ENCODE measurements around the gene GALM. TPM values are rescaled to one million over a fixed set of nuclear protein-coding genes. Genes with fewer than 3 reads are reported as not detected.

GALM gene
- total and polyA plus RNA-seq, 4 donors, result 20.5 to 32.8 (median 26.1) TPM

GRCh38 chr2:38627391-38627790, 38.5 kb upstream of the GALM start:
- no peaks in the 10 kb centered on the region for H3K4me1 ChIP-seq (ENCODE audit: control insufficient read depth in 4 of 4, insufficient read depth in 4 of 4, low read length in 3 of 4)
- DNase-seq (ENCODE audit: low spot score), result no peak
- H3K9me3 ChIP-seq (ENCODE audit: control insufficient read depth in 4 of 4, low read length in 3 of 4), result no peaks in the 10 kb centered on the region
- no peaks in the 10 kb centered on the region for H3K36me3 ChIP-seq (ENCODE audit: control insufficient read depth in 4 of 4, insufficient read depth in 3 of 4, low read depth in 1 of 4, low read length in 3 of 4)
- H3K27ac ChIP-seq (ENCODE audit: low read depth in 1 of 2, low read length in 2 of 2), result no peak overlapping the region
- no peak for TF ChIP-seq GABPA (IDR thresholded peaks at IDR 0.05 in 1 of 2, conservative IDR thresholded peaks at IDR 0.05 in 1 of 2)
- TF ChIP-seq MAX (IDR thresholded peaks at IDR 0.05), result no peak
- no peak for TF ChIP-seq HNF4G (IDR thresholded peaks at IDR 0.05)
- no peak for TF ChIP-seq NR2F2 (IDR thresholded peaks at IDR 0.05)
- no peak overlapping the region for H3K4me3 ChIP-seq (ENCODE audit: low read depth in 1 of 3, low read length in 3 of 3)
- no peak overlapping the region for H3K9ac ChIP-seq (ENCODE audit: low read depth in 1 of 2, low read length in 2 of 2)
- 69% methylated on average over 4 of the region's 4 CpGs for WGBS
- no peaks in the 10 kb centered on the region for H3K27me3 ChIP-seq (ENCODE audit: control insufficient read depth in 4 of 4, insufficient read depth in 4 of 4, low read length in 3 of 4)

- TF ChIP-seq FOXA2 (IDR thresholded peaks at IDR 0.05) (no peak), ATF3 (IDR thresholded peaks at IDR 0.05) (no peak)
- H3K4me3 ChIP-seq (ENCODE audit: low read depth in 1 of 3, low read length in 3 of 3), result no peak overlapping the region
- H3K36me3 ChIP-seq (ENCODE audit: control insufficient read depth in 4 of 4, insufficient read depth in 3 of 4, low read depth in 1 of 4, low read length in 3 of 4), result no peaks in the 10 kb centered on the region
- H3K27ac ChIP-seq (ENCODE audit: low read depth in 1 of 2, low read length in 2 of 2), result no peak overlapping the region
- H3K27me3 ChIP-seq (ENCODE audit: control insufficient read depth in 4 of 4, insufficient read depth in 4 of 4, low read length in 3 of 4), result no peaks in the 10 kb centered on the region
- WGBS, result 95% methylated on average over 1 of the region's 1 CpG
- H3K4me1 ChIP-seq (ENCODE audit: control insufficient read depth in 4 of 4, insufficient read depth in 4 of 4, low read length in 3 of 4), result no peaks in the 10 kb centered on the region
- DNase-seq (ENCODE audit: low spot score), result no peak
- no peak overlapping the region for H3K9ac ChIP-seq (ENCODE audit: low read depth in 1 of 2, low read length in 2 of 2)
- no peaks in the 10 kb centered on the region for H3K9me3 ChIP-seq (ENCODE audit: control insufficient read depth in 4 of 4, low read length in 3 of 4)
These were observed 36.2 kb upstream of the GALM start for GRCh38 chr2:38629684-38630083.

GRCh38 chr2:38631976-38632375, 33.9 kb upstream of the GALM start:
- Histone ChIP-seq H3K9ac (ENCODE audit: low read depth in 1 of 2, low read length in 2 of 2) (no peak overlapping the region), H3K9me3 (ENCODE audit: control insufficient read depth in 4 of 4, low read length in 3 of 4) (no peaks in the 10 kb centered on the region), H3K4me1 (ENCODE audit: control insufficient read depth in 4 of 4, insufficient read depth in 4 of 4, low read length in 3 of 4) (no peaks in the 10 kb centered on the region), H3K36me3 (ENCODE audit: control insufficient read depth in 4 of 4, insufficient read depth in 3 of 4, low read depth in 1 of 4, low read length in 3 of 4) (no peaks in the 10 kb centered on the region), H3K27ac (ENCODE audit: low read depth in 1 of 2, low read length in 2 of 2) (no peak overlapping the region), H3K4me3 (ENCODE audit: low read depth in 1 of 3, low read length in 3 of 3) (no peak overlapping the region), H3K27me3 (ENCODE audit: control insufficient read depth in 4 of 4, insufficient read depth in 4 of 4, low read length in 3 of 4) (no peaks in the 10 kb centered on the region)
- no peak for DNase-seq (ENCODE audit: low spot score)
- TF ChIP-seq TAF1 (conservative IDR thresholded peaks at IDR 0.05) (no peak), REST (IDR thresholded peaks at IDR 0.05) (no peak), RXRA (IDR thresholded peaks at IDR 0.05) (no peak)
- WGBS, result 81% methylated on average over 2 of the region's 2 CpGs

- no peaks in the 10 kb centered on the region for H3K9me3 ChIP-seq (ENCODE audit: control insufficient read depth in 4 of 4, low read length in 3 of 4)
- no peaks in the 10 kb centered on the region for H3K36me3 ChIP-seq (ENCODE audit: control insufficient read depth in 4 of 4, insufficient read depth in 3 of 4, low read depth in 1 of 4, low read length in 3 of 4)
- no peaks in the 10 kb centered on the region for H3K27me3 ChIP-seq (ENCODE audit: control insufficient read depth in 4 of 4, insufficient read depth in 4 of 4, low read length in 3 of 4)
- H3K9ac ChIP-seq (ENCODE audit: low read depth in 1 of 2, low read length in 2 of 2), result no peak overlapping the region
- no peak for DNase-seq (ENCODE audit: low spot score)
- H3K4me3 ChIP-seq (ENCODE audit: low read depth in 1 of 3, low read length in 3 of 3), result no peak overlapping the region
- no peaks in the 10 kb centered on the region for H3K4me1 ChIP-seq (ENCODE audit: control insufficient read depth in 4 of 4, insufficient read depth in 4 of 4, low read length in 3 of 4)
- H3K27ac ChIP-seq (ENCODE audit: low read depth in 1 of 2, low read length in 2 of 2), result no peak overlapping the region
- TF ChIP-seq SP1 (IDR thresholded peaks at IDR 0.05) (no peak), EGR1 (IDR thresholded peaks at IDR 0.05; ENCODE audit: low read depth in 2 of 2) (no peak), RXRA (IDR thresholded peaks at IDR 0.05) (no peak), MAX (IDR thresholded peaks at IDR 0.05) (no peak), YY1 (IDR thresholded peaks at IDR 0.05) (no peak), ATF3 (IDR thresholded peaks at IDR 0.05) (no peak), TAF1 (conservative IDR thresholded peaks at IDR 0.05) (no peak), RAD21 (IDR thresholded peaks at IDR 0.05) (no peak), GABPA (IDR thresholded peaks at IDR 0.05 in 1 of 2, conservative IDR thresholded peaks at IDR 0.05 in 1 of 2) (no peak), REST (IDR thresholded peaks at IDR 0.05) (no peak)
These were observed 32.9 kb upstream of the GALM start for GRCh38 chr2:38632980-38633379.

Measured in liver (tissue), 9 donors.